Kidney epithelial cell (primary cell): Measurements from ENCODE around the gene LRCH3. TPM values are rescaled to one million over a fixed set of nuclear protein-coding genes. Genes with fewer than 3 reads are reported as not detected.

Experiments
- DNase-seq: peaks from one replicate; pipeline ENCODE4 v3.0.0-alpha.2; 2010; ENCODE audit warnings: low read depth
- H3K27me3 ChIP-seq: 2 replicates; pipeline ENCODE4 v1.6.0; 2011; ENCODE audit warnings: low read length; ENCODE audit not compliant: control insufficient read depth, insufficient read depth
- H3K36me3 ChIP-seq: 2 replicates; pipeline ENCODE4 v1.5.1; 2011; ENCODE audit warnings: low read length; ENCODE audit not compliant: control insufficient read depth, insufficient read depth
- H3K4me3 ChIP-seq: 2 replicates; pipeline ENCODE4 v1.5.1; 2011; ENCODE audit warnings: low read depth, mild to moderate bottlenecking, control low read depth, low read length
- total RNA-seq: library from RNA; depleted of rRNA; stranded (reverse); fragments of >200 nt; gene quantifications from 2 replicates; pipeline ENCODE4 v1.2.3, GENCODE V29; 2015
- TF ChIP-seq, protein P1 (sequence below): IDR thresholded peaks from 2 replicates; pipeline ENCODE4 v1.5.1; 2011; ENCODE audit warnings: mild to moderate bottlenecking, moderate library complexity, low read length, control low read depth, inconsistent platforms; ENCODE audit not compliant: insufficient read depth, poor library complexity, severe bottlenecking

The LRCH3 gene
- total RNA-seq, 1 donor from 2014 or later, result 22.8 TPM

GRCh38 chr3:197756704-197757103 is 34.4 kb upstream of the LRCH3 start:
- H3K4me3 ChIP-seq, result no peak overlapping the region
- H3K36me3 ChIP-seq, result no peaks in the 10 kb centered on the region
- DNase-seq, result no peak
- no peaks in the 10 kb centered on the region for H3K27me3 ChIP-seq
- TF ChIP-seq, protein P1, sequence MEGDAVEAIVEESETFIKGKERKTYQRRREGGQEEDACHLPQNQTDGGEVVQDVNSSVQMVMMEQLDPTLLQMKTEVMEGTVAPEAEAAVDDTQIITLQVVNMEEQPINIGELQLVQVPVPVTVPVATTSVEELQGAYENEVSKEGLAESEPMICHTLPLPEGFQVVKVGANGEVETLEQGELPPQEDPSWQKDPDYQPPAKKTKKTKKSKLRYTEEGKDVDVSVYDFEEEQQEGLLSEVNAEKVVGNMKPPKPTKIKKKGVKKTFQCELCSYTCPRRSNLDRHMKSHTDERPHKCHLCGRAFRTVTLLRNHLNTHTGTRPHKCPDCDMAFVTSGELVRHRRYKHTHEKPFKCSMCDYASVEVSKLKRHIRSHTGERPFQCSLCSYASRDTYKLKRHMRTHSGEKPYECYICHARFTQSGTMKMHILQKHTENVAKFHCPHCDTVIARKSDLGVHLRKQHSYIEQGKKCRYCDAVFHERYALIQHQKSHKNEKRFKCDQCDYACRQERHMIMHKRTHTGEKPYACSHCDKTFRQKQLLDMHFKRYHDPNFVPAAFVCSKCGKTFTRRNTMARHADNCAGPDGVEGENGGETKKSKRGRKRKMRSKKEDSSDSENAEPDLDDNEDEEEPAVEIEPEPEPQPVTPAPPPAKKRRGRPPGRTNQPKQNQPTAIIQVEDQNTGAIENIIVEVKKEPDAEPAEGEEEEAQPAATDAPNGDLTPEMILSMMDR, result no peak

DNA sequence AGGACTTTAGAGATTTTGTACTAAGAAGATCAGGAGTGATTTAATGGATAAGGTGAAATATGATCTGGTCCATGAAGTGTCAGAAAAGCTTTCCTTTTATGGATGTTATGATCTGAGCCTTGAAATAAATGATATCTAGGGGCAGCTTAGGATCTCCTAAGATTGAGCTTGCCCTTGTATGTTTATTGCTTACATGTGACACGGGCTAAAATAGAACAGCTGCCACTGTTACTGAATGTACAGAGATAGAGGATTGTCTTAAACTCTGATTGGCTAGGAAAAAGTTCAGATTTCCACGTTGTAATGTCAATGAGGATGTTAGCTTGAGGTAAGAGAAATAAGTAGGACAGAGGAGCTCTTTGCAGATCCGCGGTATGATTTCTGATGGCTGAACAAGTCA is 32.5 kb upstream of the LRCH3 start:
- Histone ChIP-seq H3K27me3 (no peaks in the 10 kb centered on the region), H3K36me3 (no peaks in the 10 kb centered on the region), H3K4me3 (no peak overlapping the region)
- TF ChIP-seq, protein P1, result no peak
- no peak for DNase-seq

- no peaks in the 10 kb centered on the region for H3K36me3 ChIP-seq
- no peak for DNase-seq
Measured at GRCh38 chr3:197761784-197762183, 29.3 kb upstream of the LRCH3 start.

GRCh38 chr3:197775317-197775716 is 15.7 kb upstream of the LRCH3 start:
- TF ChIP-seq, protein P1, result no peak
- no peaks in the 10 kb centered on the region for H3K27me3 ChIP-seq
- H3K4me3 ChIP-seq, result no peak overlapping the region
- DNase-seq, result no peak
- peaks cover 1% of the 10 kb centered on the region for H3K36me3 ChIP-seq

More at GRCh38 chr3:197761784-197762183, 29.3 kb upstream of the LRCH3 start:
- TF ChIP-seq, protein P1, result no peak
- Histone ChIP-seq H3K4me3 (no peak overlapping the region), H3K27me3 (no peaks in the 10 kb centered on the region)

- no peak for DNase-seq
Measured at GRCh38 chr3:197782230-197782629, 8.8 kb upstream of the LRCH3 start.

GRCh38 chr3:197784019-197784585 is 7.0 kb upstream of the LRCH3 start:
- H3K36me3 ChIP-seq, result no peaks in the 10 kb centered on the region
- TF ChIP-seq, protein P1, result no peak
- DNase-seq, result no peak
- H3K4me3 ChIP-seq, result no peak overlapping the region
- no peaks in the 10 kb centered on the region for H3K27me3 ChIP-seq

More at GRCh38 chr3:197782230-197782629, 8.8 kb upstream of the LRCH3 start:
- no peaks in the 10 kb centered on the region for H3K27me3 ChIP-seq
- H3K36me3 ChIP-seq, result no peaks in the 10 kb centered on the region
- no peak overlapping the region for H3K4me3 ChIP-seq
- TF ChIP-seq, protein P1, result no peak
